Smooth muscle cell (in vitro differentiated cells): ENCODE measurements around the gene FABP3. TPM values are rescaled to one million over a fixed set of nuclear protein-coding genes. Genes with fewer than 3 reads are reported as not detected.

ENCODE experiments used
- DNase-seq: peaks from one replicate; lab custom pipeline; 2025; ENCODE audit not compliant: unreplicated experiment; lab: John Stamatoyannopoulos, UW
- H2AFZ ChIP-seq: fragments of 200-600 bp; sonication (generic); 2 replicates; pipeline ENCODE4 v1.6.0; 2016; ENCODE audit warnings: antibody characterized with exemption, low read depth, mild to moderate bottlenecking
- H3F3A ChIP-seq: fragments of 200-600 bp; sonication (generic); 2 replicates; pipeline ENCODE4 v1.6.0; 2017; ENCODE audit warnings: antibody characterized with exemption, low read depth
- H3K27ac ChIP-seq: fragments of 200-600 bp; sonication (generic); 2 replicates; pipeline ENCODE4 v1.5.1; 2016; ENCODE audit warnings: low read depth, mild to moderate bottlenecking
- H3K27me3 ChIP-seq: fragments of 200-600 bp; sonication (generic); 2 replicates; pipeline ENCODE4 v1.6.1; 2016; ENCODE audit warnings: low read depth, mild to moderate bottlenecking
- H3K36me3 ChIP-seq: fragments of 200-600 bp; sonication (generic); 2 replicates; pipeline ENCODE4 v1.5.1; 2016; ENCODE audit warnings: low read depth
- H3K4me1 ChIP-seq: fragments of 200-600 bp; sonication (generic); 2 replicates; pipeline ENCODE4 v1.5.1; 2016; ENCODE audit warnings: low read depth
- H3K4me2 ChIP-seq: fragments of 200-600 bp; sonication (generic); 2 replicates; pipeline ENCODE4 v1.6.0; 2016; ENCODE audit warnings: mild to moderate bottlenecking
- H3K4me3 ChIP-seq: fragments of 200-600 bp; sonication (generic); 2 replicates; pipeline ENCODE4 v1.5.1; 2016; ENCODE audit warnings: mild to moderate bottlenecking
- H3K79me2 ChIP-seq: fragments of 200-600 bp; sonication (generic); 2 replicates; pipeline ENCODE4 v1.6.0; 2016; ENCODE audit warnings: low read depth, mild to moderate bottlenecking
- H3K9ac ChIP-seq: fragments of 200-600 bp; sonication (generic); 2 replicates; pipeline ENCODE4 v1.6.0; 2016; ENCODE audit warnings: low read depth
- H3K9me3 ChIP-seq: fragments of 200-600 bp; sonication (generic); replicated peaks from 2 replicates; pipeline ENCODE4 v1.5.1; 2016; ENCODE audit warnings: low read depth
- H4K20me1 ChIP-seq: fragments of 200-600 bp; sonication (generic); 2 replicates; pipeline ENCODE4 v1.6.0; 2016; ENCODE audit warnings: low read depth
- WGBS: methylation state at CpG from one replicate; pipeline ENCODE4 v1.1.7; 2016; ENCODE audit warnings: low lambda C conversion rate; 5-methylcytosine and 5-hydroxymethylcytosine counted together
- polyA plus RNA-seq: library from polyadenylated mRNA; unstranded; fragments of >200 nt; fragmentation: Nextera tagmentation; extraction: Ambion mirVana; gene quantifications from 2 replicates; pipeline ENCODE4 v1.2.1, GENCODE V29; 2016
- total RNA-seq: library from RNA; depleted of rRNA; stranded (reverse); fragments of >200 nt; gene quantifications from 2 replicates; pipeline ENCODE4 v1.2.3, GENCODE V29; 2014
- TF ChIP-seq, protein P1 (sequence below): fragments of 200-600 bp; sonication (generic); IDR thresholded peaks from 2 replicates; pipeline ENCODE4 v1.5.1; 2017; ENCODE audit warnings: borderline replicate concordance, mild to moderate bottlenecking, antibody characterized with exemption; ENCODE audit not compliant: insufficient read depth, poor library complexity, severe bottlenecking

The FABP3 gene
- total and polyA plus RNA-seq, 2 experiments from 2014 or later, result 2.5 to 6.9 TPM

DNA sequence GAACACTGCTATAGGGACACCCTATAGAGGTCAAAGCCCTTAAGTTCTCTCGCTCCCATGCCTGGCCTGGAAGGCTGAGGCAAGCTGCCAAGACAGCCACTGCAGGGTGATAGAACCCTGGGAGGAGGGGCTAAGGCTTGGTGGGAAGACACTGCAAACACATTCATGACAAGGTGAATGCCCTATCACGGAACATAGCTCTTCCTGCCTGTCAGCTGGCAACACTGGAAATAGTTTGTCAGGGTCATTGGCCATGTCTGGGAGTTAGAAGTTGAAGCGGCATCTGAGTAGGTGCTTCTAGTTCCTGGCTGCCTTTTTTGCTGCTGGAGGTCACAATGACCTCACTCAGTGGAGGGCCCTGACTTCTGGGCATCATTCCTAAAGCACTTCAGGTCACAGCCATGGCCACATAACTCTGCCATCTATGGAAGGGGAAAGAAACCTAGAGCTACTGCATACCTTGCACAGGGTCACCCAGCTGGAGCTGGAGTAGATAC lies 4.2 kb downstream of the FABP3 start:
- H3K36me3 ChIP-seq, result peaks cover 3% of the 10 kb centered on the region
- DNase-seq, result no peak
- H3K27me3 ChIP-seq, result no peaks in the 10 kb centered on the region
- no peak overlapping the region for H3K9ac ChIP-seq
- H3K27ac ChIP-seq, result no peak overlapping the region
- no peak overlapping the region for H2AFZ ChIP-seq
- peaks cover 10% of the 10 kb centered on the region for H3K4me1 ChIP-seq
- 96% methylated on average over 3 of the region's 3 CpGs for whole genome bisulfite sequencing
- H3F3A ChIP-seq, result peaks cover 9% of the 10 kb centered on the region
- no peaks in the 10 kb centered on the region for H3K9me3 ChIP-seq
- H3K79me2 ChIP-seq, result no peaks in the 10 kb centered on the region
- TF ChIP-seq, protein P1, sequence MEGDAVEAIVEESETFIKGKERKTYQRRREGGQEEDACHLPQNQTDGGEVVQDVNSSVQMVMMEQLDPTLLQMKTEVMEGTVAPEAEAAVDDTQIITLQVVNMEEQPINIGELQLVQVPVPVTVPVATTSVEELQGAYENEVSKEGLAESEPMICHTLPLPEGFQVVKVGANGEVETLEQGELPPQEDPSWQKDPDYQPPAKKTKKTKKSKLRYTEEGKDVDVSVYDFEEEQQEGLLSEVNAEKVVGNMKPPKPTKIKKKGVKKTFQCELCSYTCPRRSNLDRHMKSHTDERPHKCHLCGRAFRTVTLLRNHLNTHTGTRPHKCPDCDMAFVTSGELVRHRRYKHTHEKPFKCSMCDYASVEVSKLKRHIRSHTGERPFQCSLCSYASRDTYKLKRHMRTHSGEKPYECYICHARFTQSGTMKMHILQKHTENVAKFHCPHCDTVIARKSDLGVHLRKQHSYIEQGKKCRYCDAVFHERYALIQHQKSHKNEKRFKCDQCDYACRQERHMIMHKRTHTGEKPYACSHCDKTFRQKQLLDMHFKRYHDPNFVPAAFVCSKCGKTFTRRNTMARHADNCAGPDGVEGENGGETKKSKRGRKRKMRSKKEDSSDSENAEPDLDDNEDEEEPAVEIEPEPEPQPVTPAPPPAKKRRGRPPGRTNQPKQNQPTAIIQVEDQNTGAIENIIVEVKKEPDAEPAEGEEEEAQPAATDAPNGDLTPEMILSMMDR, result no peak
- no peak overlapping the region for H3K4me2 ChIP-seq
- H3K4me3 ChIP-seq, result no peak overlapping the region
- no peaks in the 10 kb centered on the region for H4K20me1 ChIP-seq

DNA sequence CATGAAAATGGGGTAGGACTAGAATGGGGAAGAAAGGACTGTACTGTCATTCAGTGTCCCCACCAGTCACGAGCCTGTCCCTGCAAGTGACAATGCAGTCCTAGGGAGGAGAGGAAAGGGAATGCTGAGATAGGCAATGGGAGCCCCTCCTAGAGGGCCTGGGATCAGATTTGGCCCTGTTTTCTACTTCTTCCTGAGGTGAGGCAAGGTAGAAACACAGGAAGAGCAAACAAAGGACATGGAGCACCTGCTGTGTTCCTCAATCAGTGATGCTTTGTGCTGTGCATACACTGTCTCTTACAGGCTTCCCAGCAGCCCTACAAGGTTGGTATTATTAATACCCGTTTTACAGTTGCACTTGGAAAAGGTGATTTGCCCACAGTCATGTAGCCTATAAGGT lies 6.1 kb downstream of the FABP3 start:
- Histone ChIP-seq H4K20me1 (no peaks in the 10 kb centered on the region), H3F3A (peaks cover under 1% of the 10 kb centered on the region), H3K4me1 (no peaks in the 10 kb centered on the region), H3K36me3 (peaks cover 4% of the 10 kb centered on the region), H3K9ac (no peak overlapping the region), H3K27ac (no peak overlapping the region), H3K79me2 (no peaks in the 10 kb centered on the region), H3K27me3 (no peaks in the 10 kb centered on the region), H3K4me2 (no peak overlapping the region), H2AFZ (no peak overlapping the region), H3K9me3 (no peaks in the 10 kb centered on the region), H3K4me3 (no peak overlapping the region)
- TF ChIP-seq, protein P1, result no peak
- no peak for DNase-seq
- WGBS, result 94% methylated on average over 2 of the region's 2 CpGs

DNA sequence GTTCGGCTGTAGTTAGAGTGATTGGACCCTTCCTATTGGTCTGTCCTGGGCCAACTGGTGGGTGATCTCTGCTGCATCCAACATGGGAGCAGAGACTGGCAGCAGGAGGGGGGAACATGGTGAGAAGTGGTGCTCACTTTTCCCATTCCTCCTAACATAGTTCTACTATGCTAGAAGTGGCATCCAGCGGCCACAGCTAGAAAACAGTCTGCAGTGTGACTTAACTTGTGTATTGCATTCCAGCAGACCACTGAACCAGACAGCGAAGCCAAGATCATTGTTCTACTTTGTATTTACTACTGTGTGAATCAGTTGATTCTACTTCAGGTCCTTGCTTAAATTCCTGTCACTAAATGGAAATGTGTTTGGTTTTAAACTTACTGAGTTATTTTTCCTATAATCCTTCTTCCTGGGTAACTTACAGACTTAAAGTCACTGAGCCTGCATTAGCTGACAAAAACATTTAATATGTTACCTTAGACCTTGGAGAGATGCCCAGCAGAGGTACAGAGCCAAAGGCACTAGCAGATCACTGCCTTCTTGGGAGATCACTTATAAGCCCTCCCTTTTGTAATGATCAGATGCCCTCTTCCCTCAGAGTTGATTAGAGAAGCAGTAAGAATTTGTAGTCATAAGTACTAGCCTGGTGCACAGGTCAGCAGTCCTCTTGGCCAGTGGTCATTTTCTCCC lies 8.2 kb downstream of the FABP3 start:
- no peaks in the 10 kb centered on the region for H3F3A ChIP-seq
- H3K4me2 ChIP-seq, result no peak overlapping the region
- WGBS, result 96% methylated on average over 3 of the region's 3 CpGs
- no peak overlapping the region for H3K4me3 ChIP-seq
- H3K27me3 ChIP-seq, result no peaks in the 10 kb centered on the region
- peaks cover 4% of the 10 kb centered on the region for H4K20me1 ChIP-seq
- no peaks in the 10 kb centered on the region for H3K4me1 ChIP-seq
- TF ChIP-seq, protein P1, result no peak
- no peak overlapping the region for H3K27ac ChIP-seq
- no peaks in the 10 kb centered on the region for H3K9me3 ChIP-seq
- no peaks in the 10 kb centered on the region for H3K79me2 ChIP-seq
- DNase-seq, result no peak
- H2AFZ ChIP-seq, result no peak overlapping the region
- peaks cover 4% of the 10 kb centered on the region for H3K36me3 ChIP-seq
- no peak overlapping the region for H3K9ac ChIP-seq

DNA sequence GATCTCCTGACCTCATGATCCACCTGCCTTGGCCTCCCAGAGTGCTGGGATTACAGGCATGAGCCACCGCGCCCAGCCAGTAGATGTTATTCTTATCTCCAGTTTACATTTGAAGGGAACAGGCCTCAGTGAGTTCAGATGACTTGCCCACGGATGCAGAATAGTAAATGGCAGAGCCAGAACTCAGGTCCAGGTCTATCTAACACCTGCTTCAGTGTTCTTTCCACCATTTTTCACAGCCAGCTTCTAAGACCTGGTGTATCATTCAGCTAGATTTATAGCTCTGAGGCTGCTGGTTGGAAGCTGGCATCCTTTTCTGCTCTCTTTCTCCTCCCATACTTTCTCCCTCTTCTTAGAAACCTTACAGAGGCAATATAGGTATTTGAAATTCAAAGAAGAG lies 10.8 kb downstream of the FABP3 start:
- Histone ChIP-seq H4K20me1 (peaks cover 4% of the 10 kb centered on the region), H3K4me3 (no peak overlapping the region), H3F3A (no peaks in the 10 kb centered on the region), H3K9me3 (no peaks in the 10 kb centered on the region), H3K4me1 (no peaks in the 10 kb centered on the region), H3K27me3 (no peaks in the 10 kb centered on the region), H3K4me2 (no peak overlapping the region), H3K27ac (no peak overlapping the region), H3K9ac (no peak overlapping the region), H2AFZ (no peak overlapping the region), H3K36me3 (peaks cover 4% of the 10 kb centered on the region), H3K79me2 (no peaks in the 10 kb centered on the region)
- WGBS, result 100% methylated on average over 3 of the region's 3 CpGs
- TF ChIP-seq, protein P1, result no peak
- DNase-seq, result no peak
